GM18909 (cell line): Measurements from ENCODE around the gene ABCG1.

Source experiments
- ATAC-seq: cut with Tn5 transposase; IDR thresholded peaks from one replicate; pipeline ENCODE4 v1.9.1; 2021; ENCODE audit warnings: mild to moderate bottlenecking; ENCODE audit not compliant: unreplicated experiment, poor library complexity

The ABCG1 gene

DNA sequence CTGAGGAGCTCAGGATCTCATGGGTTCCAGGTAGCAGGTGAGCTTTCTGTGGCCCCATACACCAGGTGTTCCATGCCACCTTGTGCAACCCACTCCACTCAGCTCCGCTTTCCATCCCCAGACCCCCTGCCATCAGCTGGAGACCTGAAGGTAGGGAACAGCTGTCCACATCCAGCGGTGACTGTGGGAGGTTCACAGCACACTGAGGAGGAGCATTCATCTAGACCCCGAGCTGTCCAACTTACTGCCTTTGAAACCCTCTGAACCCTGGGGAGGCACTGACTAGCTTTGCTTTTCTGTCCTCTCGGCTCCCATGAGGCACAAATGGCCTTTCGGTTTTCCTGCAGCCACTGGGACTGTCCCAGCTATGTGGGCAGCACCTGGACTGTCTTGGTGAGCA, 27.9 kb upstream of the ABCG1 start:
- ATAC-seq = no peak

DNA sequence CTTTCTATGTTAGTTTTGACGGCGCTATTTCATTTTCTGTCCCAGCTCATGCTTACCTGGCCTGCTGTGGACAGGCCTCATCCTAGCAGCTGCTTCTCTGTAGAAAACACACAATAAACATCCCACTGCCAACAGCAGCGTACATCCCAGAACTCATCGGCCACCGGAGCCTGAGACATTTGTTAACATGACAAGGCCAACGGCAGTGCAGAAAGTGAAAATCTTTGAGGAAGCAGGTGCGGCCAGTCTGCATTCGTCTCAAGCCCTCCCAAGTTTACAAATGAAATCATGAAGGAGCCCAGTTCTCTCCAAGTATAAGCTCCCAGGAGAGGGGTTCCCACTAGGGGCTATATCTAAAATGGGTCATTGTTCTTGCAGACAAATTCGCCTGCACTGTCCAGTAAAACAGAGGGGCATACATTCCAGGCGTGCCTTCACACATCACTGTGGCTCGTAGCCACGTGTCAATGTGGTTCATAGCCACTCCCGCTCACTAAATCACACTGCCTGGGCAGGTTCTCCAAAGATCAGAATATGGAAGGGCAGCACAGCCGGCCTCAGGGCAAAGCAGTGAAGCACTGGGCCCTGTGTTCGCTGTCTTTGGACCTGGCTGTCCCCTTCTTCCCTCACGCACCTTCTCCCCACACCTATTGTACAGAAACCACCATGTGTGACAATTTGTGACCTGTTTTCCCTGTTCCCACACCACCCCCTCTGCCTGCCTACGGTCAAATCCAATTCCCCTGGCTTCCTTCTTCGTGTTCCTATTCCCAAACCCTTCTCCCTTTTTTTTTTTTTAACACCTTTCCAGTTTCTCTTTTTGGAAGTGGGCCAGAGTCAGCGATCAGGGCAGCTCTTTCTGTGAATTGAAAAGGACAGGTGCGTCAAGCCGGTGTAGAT, 27.0 kb upstream of the ABCG1 start:
- no peak for ATAC-seq

DNA sequence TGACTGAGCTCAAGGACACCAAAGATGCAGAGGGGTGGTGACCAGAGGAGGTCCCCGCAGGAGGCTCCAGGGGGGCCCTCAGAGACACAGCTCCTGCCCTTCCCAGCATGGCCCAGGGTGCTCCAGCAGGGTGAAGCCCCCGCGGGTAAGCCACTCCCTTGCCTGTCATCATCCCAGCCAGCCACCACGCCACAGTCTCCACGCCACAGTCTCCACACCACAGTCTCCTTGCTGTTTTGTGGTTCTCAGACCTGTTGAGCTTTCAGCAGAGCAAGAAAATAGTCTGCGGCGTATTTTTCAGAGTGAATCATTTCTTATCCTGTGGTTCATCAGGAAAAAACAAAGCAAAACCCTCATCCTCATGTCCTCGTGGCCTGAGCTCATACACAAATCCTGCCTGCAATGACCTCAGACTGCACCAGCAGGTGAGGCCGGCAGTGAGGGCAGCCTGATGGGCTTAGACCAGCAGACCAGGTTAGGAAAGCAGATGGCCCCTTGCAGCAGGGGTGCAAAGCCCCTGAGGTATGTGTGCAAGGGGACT, 25.7 kb upstream of the ABCG1 start:
- ATAC-seq = no peak

DNA sequence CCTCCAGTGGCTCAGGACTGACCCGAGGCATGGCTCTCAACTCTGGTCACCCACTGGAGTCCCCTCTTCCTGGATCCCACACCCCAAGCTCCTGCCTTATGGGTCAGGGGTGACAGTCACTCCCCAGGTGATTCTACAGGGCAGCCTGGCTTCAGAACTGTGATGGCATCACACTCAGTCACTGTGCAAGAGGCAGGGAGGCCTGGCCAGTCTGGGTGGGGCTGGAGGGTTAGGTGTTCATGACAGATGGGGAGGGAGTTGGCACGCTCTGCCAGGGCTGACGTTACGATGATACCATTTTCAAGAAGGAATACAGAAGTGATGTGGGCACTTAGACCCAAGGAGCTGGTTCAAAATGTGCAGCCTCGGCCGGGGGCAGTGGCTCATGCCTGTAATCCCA, 25.2 kb upstream of the ABCG1 start:
- no peak for ATAC-seq

DNA sequence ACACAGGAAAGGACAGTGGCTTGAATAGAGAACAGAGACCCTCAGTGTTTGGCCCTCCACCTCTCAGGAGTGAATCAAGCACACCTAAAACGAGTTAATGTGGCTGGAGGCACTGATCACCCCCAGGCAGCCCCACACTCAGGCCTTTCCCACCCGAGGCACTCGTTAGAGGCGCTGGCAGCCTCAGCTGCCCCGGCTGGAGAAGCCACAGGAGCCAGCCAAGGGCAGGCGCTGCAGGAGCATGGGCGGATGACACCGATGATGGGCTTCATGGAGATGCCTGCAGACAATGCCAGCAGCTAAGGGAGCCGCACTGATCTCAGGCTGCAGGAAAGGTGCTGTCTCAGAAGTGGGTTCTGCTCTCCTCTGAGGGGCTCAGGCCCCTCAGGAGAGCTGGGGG, 24.1 kb upstream of the ABCG1 start:
- ATAC-seq = no peak

DNA sequence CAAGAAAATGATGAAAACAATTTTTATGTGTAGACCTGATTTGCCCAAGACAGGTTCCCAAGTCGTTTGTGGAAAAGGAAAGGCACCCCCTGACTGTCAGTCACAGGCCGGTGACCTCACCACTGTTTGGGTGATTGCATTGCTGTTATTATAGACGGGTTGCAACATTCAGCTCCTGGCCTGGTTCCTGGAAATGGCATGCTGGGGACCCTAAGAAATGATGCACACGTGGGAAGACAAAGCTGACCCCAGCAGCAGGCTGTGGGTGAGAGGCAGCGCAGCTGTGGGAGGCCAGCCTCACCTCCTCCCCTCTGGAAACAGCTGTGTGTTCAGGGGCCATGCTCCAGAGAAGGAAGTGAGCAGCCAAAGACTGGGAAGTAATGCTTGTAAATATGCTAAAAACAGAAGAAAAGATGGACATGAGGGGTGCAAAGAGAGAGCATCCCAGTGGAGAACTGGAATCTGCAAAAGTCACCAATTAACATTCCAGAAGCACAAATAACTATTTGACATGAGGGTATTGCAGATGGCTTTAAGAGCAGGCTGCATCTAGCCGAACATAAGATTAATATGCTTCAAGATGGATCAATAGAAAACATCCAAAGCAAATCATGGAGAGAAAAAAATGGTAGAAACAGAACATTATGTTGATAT, 23.4 kb upstream of the ABCG1 start:
- ATAC-seq = no peak

DNA sequence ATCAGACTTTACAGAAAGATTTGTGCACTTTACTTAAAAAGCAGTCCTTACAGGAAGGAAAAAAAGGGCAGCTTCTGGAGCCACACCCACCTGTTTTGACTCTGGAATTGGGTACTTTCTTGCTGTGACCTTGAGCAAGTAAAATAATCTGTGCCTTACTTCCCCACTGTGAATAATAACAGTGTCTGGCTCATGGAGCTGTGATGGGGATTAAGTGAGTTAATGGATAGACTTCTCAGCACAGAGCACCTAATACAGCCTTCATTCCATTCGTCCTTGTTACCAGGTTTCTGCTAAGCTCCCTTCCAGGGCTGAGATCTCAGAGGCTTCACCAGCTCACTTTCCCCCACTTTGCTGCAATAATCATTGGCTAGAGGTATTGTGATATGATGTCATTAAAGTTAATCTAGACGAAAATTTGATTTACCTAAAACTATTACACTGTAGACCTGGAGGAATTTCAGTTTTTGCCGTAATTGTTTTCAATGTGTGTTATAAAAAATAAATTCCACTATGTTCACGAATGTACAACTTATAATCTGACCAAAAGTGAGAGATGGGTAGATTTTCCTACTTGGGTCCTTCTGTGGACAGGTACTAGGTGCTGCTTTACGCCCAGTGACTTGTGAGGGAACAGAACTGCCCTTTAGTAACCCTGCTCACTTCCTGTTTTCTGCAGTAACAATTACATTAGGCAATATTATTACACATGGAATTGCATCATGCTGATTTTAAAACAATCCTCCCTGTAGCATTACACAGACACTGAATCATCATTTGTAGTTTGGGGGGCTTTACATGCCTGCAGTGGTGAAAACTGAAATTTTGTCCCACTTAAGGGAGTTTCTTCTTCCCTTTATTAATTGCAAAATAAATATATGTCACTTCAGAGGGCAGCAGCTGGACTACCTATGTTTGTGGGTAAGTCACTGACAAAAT, 19.7 kb upstream of the ABCG1 start:
- no peak for ATAC-seq

DNA sequence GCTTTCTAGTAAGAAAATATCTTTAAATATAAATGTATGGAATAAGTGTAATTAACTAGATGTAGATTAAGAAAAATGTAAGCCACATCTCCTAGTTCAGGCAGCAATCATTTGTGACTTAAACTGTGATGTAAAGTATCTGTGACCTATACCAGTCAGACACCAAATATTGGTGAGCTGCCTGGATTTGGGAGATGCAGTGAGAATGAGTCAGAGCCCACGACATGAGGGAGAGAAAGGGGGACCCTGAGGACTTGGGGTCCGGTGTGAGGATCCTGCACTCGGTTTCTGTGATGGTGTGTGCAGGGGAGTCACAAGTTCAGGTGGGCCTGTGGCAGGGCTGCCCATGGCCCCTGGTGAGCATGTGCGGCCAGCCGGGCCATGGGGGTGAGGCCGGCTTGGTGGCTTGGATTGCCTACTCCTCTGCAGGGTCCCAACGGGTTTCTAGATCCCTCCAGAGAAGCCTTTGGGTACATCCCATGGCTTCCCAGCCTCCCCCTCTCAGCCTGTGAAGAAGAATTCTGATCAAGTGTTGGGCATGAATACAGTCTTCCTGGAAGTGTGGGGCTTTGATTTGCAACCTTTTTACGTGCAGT, 19.0 kb upstream of the ABCG1 start:
- ATAC-seq = no peak

DNA sequence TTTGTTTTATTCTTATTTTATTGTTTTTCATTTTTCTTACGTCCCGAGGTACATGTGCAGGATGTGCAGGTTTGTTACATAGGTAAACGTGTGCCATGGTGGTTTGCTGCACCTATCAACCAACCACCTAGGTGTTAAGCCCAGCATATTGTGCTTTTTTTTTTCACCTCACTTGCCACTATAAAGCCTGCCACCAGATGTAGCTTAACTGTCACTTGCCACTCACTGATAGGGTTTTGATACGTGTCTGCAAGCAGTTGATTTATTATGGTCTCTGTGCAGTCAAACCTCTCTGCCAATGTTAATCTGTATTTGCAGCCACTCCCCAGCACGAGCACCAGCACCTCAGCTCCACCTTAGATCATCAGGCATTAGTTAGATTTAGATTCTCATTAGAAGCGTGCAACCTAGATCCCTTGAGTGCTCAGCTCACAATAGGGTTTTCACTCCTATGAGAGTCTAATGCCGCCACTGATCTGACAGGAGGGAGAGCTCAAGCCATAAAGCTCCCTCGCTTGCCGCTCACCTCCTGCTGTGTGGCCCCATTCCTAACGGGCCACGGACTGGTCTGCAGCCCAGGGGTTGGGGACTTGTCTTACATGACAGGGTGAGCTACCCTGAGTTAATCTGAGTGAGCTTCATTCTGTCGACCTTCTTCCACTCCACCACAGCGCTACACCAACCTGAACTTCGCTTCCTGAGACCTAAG, 17.9 kb upstream of the ABCG1 start:
- ATAC-seq = no peak

DNA sequence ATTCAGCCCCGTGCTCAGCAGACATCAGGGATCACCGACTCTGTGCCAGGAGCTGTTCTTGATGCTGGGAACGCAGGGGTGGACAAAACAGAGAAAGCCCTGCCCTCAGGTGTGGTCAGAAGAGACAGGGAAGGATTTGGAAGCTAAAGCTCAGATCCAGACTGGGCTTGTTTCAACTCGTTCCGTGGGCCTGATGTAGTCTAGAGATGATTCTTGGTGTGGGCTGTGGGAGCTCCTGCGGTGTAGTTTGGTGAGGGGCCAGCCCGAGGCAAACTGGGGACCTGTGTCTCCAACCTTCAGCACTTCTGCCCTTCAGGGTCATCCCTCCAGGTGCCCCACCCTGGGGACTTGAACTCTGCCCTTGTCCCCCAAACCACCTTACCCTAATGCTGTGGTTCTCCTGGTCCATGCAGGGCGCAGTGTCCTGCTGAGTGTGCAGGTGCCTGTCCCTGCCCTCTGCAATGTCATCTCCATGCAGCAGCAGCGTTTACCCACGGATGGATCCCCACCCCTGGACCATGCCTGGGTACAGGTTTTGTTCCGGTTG, 17.3 kb upstream of the ABCG1 start:
- no peak for ATAC-seq

DNA sequence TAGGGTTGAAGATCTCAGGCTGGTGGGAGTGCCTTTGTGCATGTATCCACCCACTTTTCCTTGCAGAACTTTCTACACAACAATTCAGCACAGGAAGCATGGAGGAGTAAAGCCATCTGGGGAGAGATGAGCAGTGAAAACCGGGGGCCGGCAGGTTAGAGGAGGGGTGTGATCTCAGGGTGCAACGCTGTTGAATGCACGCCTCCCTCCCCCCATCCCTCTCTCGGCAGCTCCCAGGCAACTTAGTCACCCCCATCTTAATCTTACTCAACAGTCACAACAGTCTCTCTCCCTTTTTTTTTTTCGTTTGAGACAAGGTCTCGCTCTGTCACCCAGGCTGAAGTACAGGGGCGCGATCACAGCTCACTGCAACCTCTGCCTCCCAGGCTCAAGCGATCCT, 16.6 kb upstream of the ABCG1 start:
- no peak for ATAC-seq

DNA sequence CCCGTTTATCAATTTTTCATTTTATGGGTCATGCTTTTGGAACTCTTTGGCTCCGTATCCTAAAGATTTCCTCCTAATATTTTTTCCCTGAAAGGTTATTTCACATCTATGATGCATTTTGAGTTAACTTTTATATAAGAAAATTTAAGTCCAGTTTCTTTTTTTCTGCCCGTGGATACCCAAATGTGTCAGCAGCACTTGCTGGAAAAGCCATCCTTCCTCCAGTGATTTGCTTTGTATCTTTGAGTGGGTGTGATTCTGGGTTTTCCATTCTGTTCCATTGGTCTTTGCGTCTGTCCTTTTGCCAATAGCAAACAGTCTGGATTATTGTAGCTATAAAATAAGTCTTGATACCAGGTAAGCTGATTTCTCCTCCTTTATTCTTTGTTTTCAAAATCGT, 15.6 kb upstream of the ABCG1 start:
- ATAC-seq = no peak

DNA sequence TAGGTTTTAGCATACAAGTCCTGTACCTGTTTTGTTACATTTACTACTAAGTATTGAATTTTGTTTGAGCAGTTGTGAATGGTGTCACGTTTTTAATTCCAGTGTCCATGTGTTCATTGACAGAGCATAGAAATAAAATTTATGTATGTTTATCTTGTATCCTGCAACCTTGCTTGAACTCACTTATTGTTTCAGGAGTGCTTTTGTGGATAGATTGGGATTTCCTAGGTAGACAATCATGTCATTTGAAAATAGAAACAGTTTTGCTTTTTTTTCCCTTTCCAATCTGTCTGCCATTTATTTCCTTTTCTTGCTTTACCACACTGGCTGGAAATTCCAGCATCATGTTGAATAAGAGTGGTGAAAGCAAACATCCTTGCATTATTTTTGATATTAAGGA, 15.0 kb upstream of the ABCG1 start:
- ATAC-seq = no peak

DNA sequence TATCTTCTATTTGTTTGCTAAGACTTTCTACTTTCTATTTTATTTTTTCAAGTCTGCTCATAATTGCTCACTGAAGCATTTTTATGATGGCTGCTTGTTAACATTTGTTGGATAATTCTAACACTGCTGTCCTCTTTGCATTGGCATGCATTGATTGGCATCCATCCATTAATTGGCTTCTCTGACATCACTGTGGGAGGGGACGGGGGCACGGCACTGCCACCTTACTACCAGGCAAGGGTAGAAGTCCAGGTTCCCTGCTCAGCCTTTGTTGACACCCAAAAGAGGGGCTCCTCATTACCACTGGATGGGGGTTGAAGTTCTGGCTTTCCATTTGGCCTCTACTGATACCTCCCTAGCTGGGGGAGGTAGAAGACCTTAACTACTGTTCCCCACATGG, 11.5 kb upstream of the ABCG1 start:
- no peak for ATAC-seq

DNA sequence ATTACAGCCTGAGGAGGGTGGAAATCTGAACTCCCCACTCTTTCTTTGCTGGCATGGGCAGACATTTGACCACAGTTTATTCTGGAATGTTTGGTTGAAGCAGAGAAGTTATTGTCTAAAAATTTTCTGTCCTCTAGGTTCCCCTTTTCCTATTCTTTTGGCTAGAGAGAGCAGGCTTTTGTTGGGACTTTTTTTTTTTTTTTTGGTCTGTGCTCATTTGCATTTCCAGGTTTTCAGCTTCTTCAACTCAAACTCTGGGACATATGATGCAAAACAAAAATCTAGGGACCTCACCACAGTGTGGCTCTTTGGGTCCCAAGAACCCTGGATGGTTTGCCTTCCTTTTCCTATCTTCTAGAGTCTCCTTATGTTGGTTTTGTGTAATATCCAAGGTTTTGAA, 10.9 kb upstream of the ABCG1 start:
- no peak for ATAC-seq

DNA sequence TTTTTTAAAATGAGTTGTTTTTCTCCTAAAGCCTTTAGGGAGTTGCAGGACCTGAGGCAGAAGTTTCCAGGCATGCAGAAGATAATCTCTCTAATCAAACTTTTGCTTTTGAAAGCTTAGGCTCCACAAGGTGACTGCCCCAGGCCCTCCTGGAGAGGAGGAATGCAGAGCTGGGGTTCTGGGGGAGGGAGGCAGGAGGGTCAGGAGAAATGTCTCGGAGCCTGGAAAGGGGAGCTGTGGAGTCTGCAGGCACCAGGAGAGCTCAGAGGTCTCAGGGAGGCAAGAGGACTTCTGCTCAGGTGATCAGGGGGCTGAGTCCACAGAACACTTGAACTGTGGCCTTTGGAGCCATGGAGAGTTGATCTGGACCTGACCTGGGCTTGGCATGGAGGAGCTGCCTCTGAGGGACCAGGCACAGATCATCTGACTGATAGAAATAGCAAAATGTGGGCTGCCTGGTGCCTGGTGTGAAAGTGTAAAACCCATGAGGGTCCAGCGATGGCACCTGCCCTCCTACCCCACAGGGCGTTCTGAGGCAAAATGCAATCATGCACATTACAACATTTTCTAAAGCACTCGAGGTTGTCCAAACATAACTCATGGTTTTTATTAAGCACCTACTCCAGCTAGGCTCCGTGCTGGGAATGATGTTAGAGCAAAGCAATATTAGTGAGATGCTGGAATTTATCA, 10.0 kb upstream of the ABCG1 start:
- ATAC-seq = no peak

DNA sequence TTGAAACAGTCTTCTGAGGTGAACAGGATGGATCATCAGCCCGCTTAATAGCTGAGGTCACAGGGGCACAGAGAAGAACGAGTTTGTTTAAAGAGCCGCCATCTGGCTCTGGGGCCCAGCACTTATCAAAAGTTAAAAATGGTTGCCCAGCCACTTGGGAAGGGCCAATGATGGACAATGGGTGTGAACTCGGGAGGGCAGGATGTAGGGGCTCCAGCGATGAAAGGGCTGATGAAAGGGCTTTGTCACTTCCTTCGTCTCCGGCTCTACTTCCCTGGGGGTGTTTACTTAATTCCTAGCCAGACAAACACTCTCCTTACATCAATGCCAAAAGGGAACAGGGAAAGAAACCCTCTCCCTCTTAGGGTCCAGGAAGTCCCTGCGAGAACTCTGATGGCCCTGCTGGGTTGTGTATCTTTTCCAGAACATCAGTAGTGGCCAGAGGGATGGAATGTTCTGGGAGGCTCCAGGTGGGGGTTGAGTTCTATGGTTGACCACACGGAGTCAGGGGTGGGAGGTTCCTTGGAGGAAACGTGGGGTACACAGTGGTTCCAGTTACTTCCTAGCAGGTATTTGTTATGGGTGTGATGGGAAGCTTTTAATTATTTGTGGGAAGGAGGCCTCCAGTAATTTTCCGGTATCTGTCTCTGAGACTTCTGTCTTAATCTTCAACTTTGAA, 9.0 kb upstream of the ABCG1 start:
- ATAC-seq = no peak

DNA sequence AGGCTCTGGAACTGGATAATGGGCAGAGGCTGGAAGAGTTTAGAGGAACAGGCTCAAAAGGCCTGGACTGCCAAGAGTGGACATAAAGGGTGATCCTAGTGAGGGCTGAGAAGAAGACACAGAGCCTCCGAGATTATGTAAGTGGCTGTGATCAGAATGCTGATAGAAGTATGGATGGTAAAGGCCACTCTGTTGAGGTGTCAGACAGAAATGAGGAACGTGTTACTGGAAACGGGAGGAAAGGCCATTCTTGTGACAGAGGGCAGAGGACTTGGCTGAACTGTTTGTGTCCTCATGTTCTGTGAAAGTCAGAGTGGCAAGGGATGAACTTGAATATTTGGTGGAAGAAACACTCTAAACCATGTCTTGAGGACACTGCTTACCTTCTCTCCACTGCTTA, 6.7 kb upstream of the ABCG1 start:
- ATAC-seq = no peak
